Activated T-helper 1 cell treated with anti-CD3 and anti-CD28 coated beads, Interleukin-12 subunit alpha, Interleukin-12 subunit beta, Interleukin-2, Interleukin-4 antibody, amounts not matched to agents 30 ng/mL and 10 ng/mL and 1 ng/mL, durations not matched to agents 14 hours and 24 hours and 36 hours (primary cell): Measurements from ENCODE around the gene FAM186B. TPM values are rescaled to one million over a fixed set of nuclear protein-coding genes. Genes with fewer than 3 reads are reported as not detected.
"Not testable (repeated sequence)": the region's sequence is repeated elsewhere in the genome, so short reads cannot be mapped to it uniquely, and the experiment has no call there.

Experiments used
- DNase-seq: peaks from one replicate; pipeline ENCODE4 v3.0.0; 2021; ENCODE audit warnings: low spot score
- H3K27ac Mint-ChIP-seq: one replicate; pipeline ENCODE4 v1.8.0; 2021; ENCODE audit warnings: mild to moderate bottlenecking, mixed read lengths
- H3K27me3 Mint-ChIP-seq: one replicate; pipeline ENCODE4 v1.8.0; 2022; ENCODE audit warnings: mild to moderate bottlenecking, moderate library complexity, mixed read lengths; ENCODE audit not compliant: insufficient read depth
- H3K36me3 Mint-ChIP-seq: one replicate; pipeline ENCODE4 v1.8.0; 2021; ENCODE audit warnings: low read depth, mixed read lengths
- H3K4me1 Mint-ChIP-seq: one replicate; pipeline ENCODE4 v1.8.0; 2021; ENCODE audit warnings: low read depth, mixed read lengths
- H3K4me3 Mint-ChIP-seq: one replicate; pipeline ENCODE4 v1.8.0; 2021; ENCODE audit warnings: mild to moderate bottlenecking, moderate library complexity, mixed read lengths
- H3K9me3 Mint-ChIP-seq: one replicate; pipeline ENCODE4 v1.8.0; 2021; ENCODE audit warnings: mixed read lengths
- intact Hi-C: fragments of 100-400 bp; cut with micrococcal nuclease; formaldehyde crosslinking; loops from one replicate; pipeline ENCODE4 v1.15.1; 2024
- total RNA-seq: library from RNA; stranded (reverse); gene quantifications from 2 replicates; pipeline ENCODE4 v1.2.3, GENCODE V29; 2022

The FAM186B gene
- total RNA-seq, 1 donor from 2014 or later: 0.62 TPM

- no peak overlapping the region for H3K4me3 Mint-ChIP-seq
- peaks cover 8% of the 10 kb centered on the region for H3K4me1 Mint-ChIP-seq
- no peaks in the 10 kb centered on the region for H3K9me3 Mint-ChIP-seq
- H3K27ac Mint-ChIP-seq: no peak overlapping the region
- intact Hi-C loops: no loop called here
- DNase-seq: no peak
- peaks cover 21% of the 10 kb centered on the region for H3K27me3 Mint-ChIP-seq
- no peaks in the 10 kb centered on the region for H3K36me3 Mint-ChIP-seq
Measured at GRCh38 chr12:49616533-49617219, 11.2 kb upstream of the FAM186B start.

- Mint-ChIP-seq H3K4me1 (no peaks in the 10 kb centered on the region), H3K4me3 (no peak overlapping the region), H3K27me3 (peaks cover 16% of the 10 kb centered on the region), H3K9me3 (no peaks in the 10 kb centered on the region), H3K36me3 (no peaks in the 10 kb centered on the region), H3K27ac (no peak overlapping the region)
- DNase-seq: no peak
- intact Hi-C loops: no loop called here
Measured at GRCh38 chr12:49615725-49616124, 10.3 kb upstream of the FAM186B start.

GRCh38 chr12:49612210-49612609, 6.8 kb upstream of the FAM186B start:
- Mint-ChIP-seq H3K4me3 (no peak overlapping the region), H3K9me3 (no peaks in the 10 kb centered on the region), H3K27me3 (peaks cover 2% of the 10 kb centered on the region), H3K4me1 (no peaks in the 10 kb centered on the region), H3K27ac (no peak overlapping the region), H3K36me3 (no peaks in the 10 kb centered on the region)
- intact Hi-C loops: no loop called here
- DNase-seq: no peak

GRCh38 chr12:49610785-49611184, 5.3 kb upstream of the FAM186B start:
- H3K4me3 Mint-ChIP-seq, H3K4me1 Mint-ChIP-seq, H3K27me3 Mint-ChIP-seq, H3K27ac Mint-ChIP-seq, H3K36me3 Mint-ChIP-seq, intact Hi-C loops, DNase-seq, H3K9me3 Mint-ChIP-seq: not testable (repeated sequence)

- Mint-ChIP-seq H3K4me1 (no peaks in the 10 kb centered on the region), H3K27ac (no peak overlapping the region), H3K27me3 (peaks cover 2% of the 10 kb centered on the region), H3K4me3 (no peak overlapping the region), H3K36me3 (no peaks in the 10 kb centered on the region), H3K9me3 (no peaks in the 10 kb centered on the region)
- no peak for DNase-seq
- intact Hi-C loops: no loop called here
Measured at GRCh38 chr12:49609875-49610154, 4.4 kb upstream of the FAM186B start.

GRCh38 chr12:49609059-49609874, 3.8 kb upstream of the FAM186B start:
- Mint-ChIP-seq H3K9me3 (no peaks in the 10 kb centered on the region), H3K27ac (no peak overlapping the region), H3K27me3 (peaks cover 2% of the 10 kb centered on the region), H3K36me3 (no peaks in the 10 kb centered on the region), H3K4me3 (no peak overlapping the region), H3K4me1 (no peaks in the 10 kb centered on the region)
- intact Hi-C loops: no loop called here
- no peak for DNase-seq

GRCh38 chr12:49604856-49605255, 583 bp downstream of the FAM186B start:
- Mint-ChIP-seq H3K4me1 (no peaks in the 10 kb centered on the region), H3K27me3 (peaks cover 2% of the 10 kb centered on the region), H3K27ac (no peak overlapping the region), H3K4me3 (no peak overlapping the region), H3K9me3 (no peaks in the 10 kb centered on the region), H3K36me3 (no peaks in the 10 kb centered on the region)
- DNase-seq: no peak
- intact Hi-C loops: no loop called here

- intact Hi-C loops: no loop called here
- Mint-ChIP-seq H3K4me3 (no peak overlapping the region), H3K36me3 (peaks cover 2% of the 10 kb centered on the region)
Measured at GRCh38 chr12:49603721-49604120, 1.7 kb downstream of the FAM186B start.

GRCh38 chr12:49599961-49600360, 5.5 kb downstream of the FAM186B start:
- no peaks in the 10 kb centered on the region for H3K4me1 Mint-ChIP-seq
- H3K9me3 Mint-ChIP-seq: no peaks in the 10 kb centered on the region
- no peak for DNase-seq
- no peak overlapping the region for H3K4me3 Mint-ChIP-seq
- no peak overlapping the region for H3K27ac Mint-ChIP-seq
- intact Hi-C loops: no loop called here
- no peaks in the 10 kb centered on the region for H3K27me3 Mint-ChIP-seq
- peaks cover 4% of the 10 kb centered on the region for H3K36me3 Mint-ChIP-seq

More at GRCh38 chr12:49603721-49604120, 1.7 kb downstream of the FAM186B start:
- H3K27ac Mint-ChIP-seq: no peak overlapping the region
- H3K27me3 Mint-ChIP-seq: peaks cover 2% of the 10 kb centered on the region
- DNase-seq: no peak
- no peaks in the 10 kb centered on the region for H3K4me1 Mint-ChIP-seq
- H3K9me3 Mint-ChIP-seq: no peaks in the 10 kb centered on the region

GRCh38 chr12:49598527-49598926, 6.9 kb downstream of the FAM186B start:
- Mint-ChIP-seq H3K36me3 (peaks cover 4% of the 10 kb centered on the region), H3K9me3 (no peaks in the 10 kb centered on the region), H3K4me3 (no peak overlapping the region), H3K27me3 (no peaks in the 10 kb centered on the region), H3K4me1 (no peaks in the 10 kb centered on the region), H3K27ac (no peak overlapping the region)
- no peak for DNase-seq
- intact Hi-C loops: no loop called here

- Mint-ChIP-seq H3K4me3 (no peak overlapping the region), H3K4me1 (no peaks in the 10 kb centered on the region), H3K27ac (no peak overlapping the region), H3K9me3 (peaks cover 3% of the 10 kb centered on the region), H3K36me3 (peaks cover 4% of the 10 kb centered on the region), H3K27me3 (no peaks in the 10 kb centered on the region)
- DNase-seq: no peak
- intact Hi-C loops: no loop called here
Measured at GRCh38 chr12:49588721-49589516, 16.5 kb downstream of the FAM186B start.

- intact Hi-C loops: no loop called here
- DNase-seq: no peak
- Mint-ChIP-seq H3K9me3 (peaks cover 3% of the 10 kb centered on the region), H3K4me1 (no peaks in the 10 kb centered on the region), H3K27me3 (no peaks in the 10 kb centered on the region), H3K4me3 (no peak overlapping the region), H3K36me3 (peaks cover 4% of the 10 kb centered on the region), H3K27ac (no peak overlapping the region)
Measured at GRCh38 chr12:49588281-49588680, 17.2 kb downstream of the FAM186B start.
